PC-3 (cell line): ENCODE data around the gene MEAF6.

Experiments
- CTCF ChIP-seq: fragments of 300-600 bp; sonication (generic); conservative IDR thresholded peaks from 2 replicates; pipeline ENCODE4 v1.5.1; 2017; ENCODE audit warnings: antibody characterized with exemption, low read depth, mild to moderate bottlenecking, low read length
- EZH2 ChIP-seq: fragments of 300-600 bp; sonication (generic); IDR thresholded peaks from one replicate; pipeline ENCODE4 v1.6.1; 2017; ENCODE audit warnings: antibody characterized with exemption, mild to moderate bottlenecking, low read length; ENCODE audit not compliant: unreplicated experiment

DNA sequence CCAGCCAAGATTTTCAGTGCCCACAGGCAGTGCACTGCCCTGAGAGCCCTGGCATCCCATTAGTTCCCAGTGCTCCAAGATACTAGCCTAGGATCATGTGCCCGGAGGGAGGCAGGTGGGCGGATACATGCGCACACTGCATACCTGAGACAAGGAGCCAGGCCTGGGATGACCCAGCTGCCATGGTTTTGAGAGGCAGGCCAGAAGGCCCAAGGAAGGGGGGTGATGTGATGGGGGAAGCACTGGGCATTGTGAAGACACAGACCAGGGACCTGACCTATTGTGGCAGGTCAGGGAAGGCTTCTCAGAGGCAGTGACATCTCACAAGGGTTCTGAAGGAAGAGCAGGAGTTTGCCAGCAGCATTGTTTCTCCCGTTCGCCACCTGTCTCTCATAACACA lies 36.6 kb downstream of the MEAF6 start:
- TF ChIP-seq CTCF, result no peak
- TF ChIP-seq EZH2, result no peak
